ENCODE measurements around the gene DEAF1. TPM values are rescaled to one million over a fixed set of nuclear protein-coding genes. Genes with fewer than 3 reads are reported as not detected.

The DEAF1 gene
- total RNA-seq, 4 donors from 2014 or later, result 37.0 to 60.6 (median 43.7) TPM

DNA sequence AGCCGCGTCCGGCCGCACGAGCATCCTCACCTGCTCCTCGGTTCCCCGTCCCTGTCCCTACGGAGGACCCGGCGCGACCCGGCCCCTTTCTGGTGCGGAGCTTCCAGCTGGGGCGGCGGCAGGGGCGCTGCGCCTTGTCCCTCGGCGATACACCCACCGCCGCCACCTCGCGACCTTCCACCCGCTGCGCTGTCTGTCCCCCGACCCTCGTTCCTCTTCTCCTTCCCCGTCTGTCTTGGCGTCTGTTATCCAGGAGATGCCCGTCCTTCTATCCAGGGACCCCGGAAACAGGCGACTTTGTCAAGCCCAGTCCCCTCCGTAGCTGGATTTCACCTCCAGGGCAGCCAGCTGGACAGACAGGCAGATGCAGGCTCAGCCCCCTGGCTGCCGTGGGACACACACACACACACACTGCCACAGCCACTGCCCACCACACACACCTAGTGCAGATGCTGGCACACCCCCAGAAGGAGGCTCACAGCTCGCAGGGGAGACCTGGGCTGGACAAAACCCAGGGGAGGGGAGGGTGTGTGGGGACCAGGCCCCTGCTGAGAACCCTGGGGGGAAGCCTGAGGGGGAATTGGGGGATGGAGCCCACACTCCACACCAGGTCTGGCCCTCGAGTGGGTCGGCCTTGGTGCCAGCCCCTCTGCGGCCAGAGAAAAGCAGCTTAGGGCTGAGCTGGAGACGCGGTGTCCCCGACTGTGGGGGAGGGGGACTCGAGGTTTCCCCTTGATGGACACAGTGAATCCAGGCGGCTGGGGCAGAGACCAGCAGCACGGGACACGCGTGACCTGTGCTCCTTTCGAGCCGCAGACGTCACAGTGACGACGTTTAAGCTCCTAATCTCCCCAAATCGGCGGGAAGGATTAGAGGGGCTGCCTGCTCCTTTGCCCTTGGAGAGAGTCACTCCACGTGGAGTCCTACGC lies 57.2 kb downstream of the DEAF1 start:
- Histone ChIP-seq H3K27me3 (peaks cover 39% of the 10 kb centered on the region), H3K4me1 (peaks cover 27% of the 10 kb centered on the region), H3K4me3 (peak overlapping the region; percentile 42), H3K9me3 (no peaks in the 10 kb centered on the region), H3K27ac (no peak overlapping the region), H3K36me3 (no peaks in the 10 kb centered on the region)
- TF ChIP-seq POLR2AphosphoS5 (IDR thresholded peaks at IDR 0.05), result no peak
- no peak for TF ChIP-seq POLR2A (IDR thresholded peaks at IDR 0.05)
- TF ChIP-seq, protein P1, sequence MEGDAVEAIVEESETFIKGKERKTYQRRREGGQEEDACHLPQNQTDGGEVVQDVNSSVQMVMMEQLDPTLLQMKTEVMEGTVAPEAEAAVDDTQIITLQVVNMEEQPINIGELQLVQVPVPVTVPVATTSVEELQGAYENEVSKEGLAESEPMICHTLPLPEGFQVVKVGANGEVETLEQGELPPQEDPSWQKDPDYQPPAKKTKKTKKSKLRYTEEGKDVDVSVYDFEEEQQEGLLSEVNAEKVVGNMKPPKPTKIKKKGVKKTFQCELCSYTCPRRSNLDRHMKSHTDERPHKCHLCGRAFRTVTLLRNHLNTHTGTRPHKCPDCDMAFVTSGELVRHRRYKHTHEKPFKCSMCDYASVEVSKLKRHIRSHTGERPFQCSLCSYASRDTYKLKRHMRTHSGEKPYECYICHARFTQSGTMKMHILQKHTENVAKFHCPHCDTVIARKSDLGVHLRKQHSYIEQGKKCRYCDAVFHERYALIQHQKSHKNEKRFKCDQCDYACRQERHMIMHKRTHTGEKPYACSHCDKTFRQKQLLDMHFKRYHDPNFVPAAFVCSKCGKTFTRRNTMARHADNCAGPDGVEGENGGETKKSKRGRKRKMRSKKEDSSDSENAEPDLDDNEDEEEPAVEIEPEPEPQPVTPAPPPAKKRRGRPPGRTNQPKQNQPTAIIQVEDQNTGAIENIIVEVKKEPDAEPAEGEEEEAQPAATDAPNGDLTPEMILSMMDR (IDR thresholded peaks at IDR 0.05), result no peak
- TF ChIP-seq EP300 (IDR thresholded peaks at IDR 0.05), result no peak
- WGBS, result 67% methylated on average over 46 of the region's 55 CpGs
- DNase-seq (ENCODE audit: low spot score in 2 of 2), result no peak

DNA sequence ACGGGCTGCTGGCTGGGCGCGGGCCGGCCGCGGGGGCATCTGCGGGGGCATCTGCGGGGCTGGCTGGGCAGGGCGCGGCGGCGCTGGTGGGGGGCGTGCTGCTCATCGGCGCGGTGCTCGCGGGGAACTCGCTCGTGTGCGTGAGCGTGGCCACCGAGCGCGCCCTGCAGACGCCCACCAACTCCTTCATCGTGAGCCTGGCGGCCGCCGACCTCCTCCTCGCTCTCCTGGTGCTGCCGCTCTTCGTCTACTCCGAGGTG lies 57.8 kb downstream of the DEAF1 start:
- Histone ChIP-seq H3K4me3 (peak overlapping the region; percentile 42), H3K4me1 (peaks cover 27% of the 10 kb centered on the region), H3K36me3 (no peaks in the 10 kb centered on the region), H3K27ac (no peak overlapping the region), H3K9me3 (no peaks in the 10 kb centered on the region), H3K27me3 (peaks cover 39% of the 10 kb centered on the region)
- WGBS, result no CpG with 5 or more reads among the region's 34 CpGs
- no peak for TF ChIP-seq POLR2AphosphoS5 (IDR thresholded peaks at IDR 0.05)
- TF ChIP-seq EP300 (IDR thresholded peaks at IDR 0.05), result no peak
- TF ChIP-seq, protein P1 (IDR thresholded peaks at IDR 0.05), result no peak
- TF ChIP-seq POLR2A (IDR thresholded peaks at IDR 0.05), result no peak
- no peak for DNase-seq (ENCODE audit: low spot score in 2 of 2)

- Histone ChIP-seq H3K4me1 (peaks cover 27% of the 10 kb centered on the region), H3K36me3 (no peaks in the 10 kb centered on the region), H3K4me3 (peak within 1 kb of the TSS; percentile 42), H3K27ac (no peak within 1 kb of the TSS), H3K9me3 (no peaks in the 10 kb centered on the region), H3K27me3 (peaks cover 39% of the 10 kb centered on the region)
- DNase-seq (ENCODE audit: low spot score in 2 of 2), result no peak
- TF ChIP-seq POLR2A (IDR thresholded peaks at IDR 0.05), result no peak
- no peak for TF ChIP-seq POLR2AphosphoS5 (IDR thresholded peaks at IDR 0.05)
- TF ChIP-seq EP300 (IDR thresholded peaks at IDR 0.05), result no peak
- TF ChIP-seq, protein P1 (IDR thresholded peaks at IDR 0.05), result no peak
- 32% methylated on average over 54 of the region's 100 CpGs for WGBS
Observed at GRCh38 chr11:636511-637332, 58.3 kb downstream of the DEAF1 start, which contains the start of gene DRD4. Gene DRD4 (plus strand): TSS chr11:637269. CDS start chr11:637305, 36 bp downstream.

DNA sequence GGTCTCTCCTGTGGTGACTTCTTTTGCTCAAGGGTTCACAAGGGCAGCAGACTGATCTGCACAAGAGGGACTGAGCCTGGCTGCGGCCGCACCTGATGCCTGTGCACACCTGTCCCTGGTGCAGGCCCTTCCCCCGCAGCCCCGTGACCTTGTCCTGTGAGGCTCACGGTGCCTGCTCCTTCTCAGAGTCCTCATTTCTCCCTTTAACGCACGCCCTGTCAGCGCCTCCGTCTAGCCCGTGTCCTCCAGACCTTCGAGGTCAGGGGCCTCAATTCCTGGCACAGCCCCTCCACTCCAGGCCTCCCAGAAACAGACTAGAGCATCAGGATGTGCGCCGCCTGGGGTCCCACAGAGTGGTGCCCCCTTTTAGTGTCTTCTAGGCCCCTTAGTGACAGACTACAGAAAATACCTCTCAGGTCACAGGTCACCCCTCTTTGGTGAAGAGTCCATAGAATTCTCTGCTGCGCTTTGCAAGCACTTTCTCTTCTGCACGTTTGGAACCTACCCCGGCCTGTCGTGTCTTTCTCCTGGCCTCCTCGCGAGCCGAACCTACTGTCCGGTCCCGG lies 59.0 kb downstream of the DEAF1 start:
- WGBS, result 79% methylated on average over 19 of the region's 22 CpGs
- peaks cover 27% of the 10 kb centered on the region for H3K4me1 ChIP-seq

More for the DNA sequence above, 59.0 kb downstream of the DEAF1 start:
- Histone ChIP-seq H3K9me3 (no peaks in the 10 kb centered on the region), H3K27me3 (peaks cover 39% of the 10 kb centered on the region), H3K36me3 (no peaks in the 10 kb centered on the region), H3K27ac (no peak overlapping the region), H3K4me3 (no peak overlapping the region)
- DNase-seq (ENCODE audit: low spot score in 2 of 2), result no peak
- TF ChIP-seq EP300 (IDR thresholded peaks at IDR 0.05) (no peak), POLR2AphosphoS5 (IDR thresholded peaks at IDR 0.05) (no peak), POLR2A (IDR thresholded peaks at IDR 0.05) (no peak)
- TF ChIP-seq, protein P1 (IDR thresholded peaks at IDR 0.05), result no peak

All from suprapubic skin (tissue), 4 donors.